HG03354 (cell line): ENCODE measurements around the gene GFY.

ENCODE experiments used
- ATAC-seq: cut with Tn5 transposase; IDR thresholded peaks from one replicate; pipeline ENCODE4 v1.9.1; 2021; ENCODE audit warnings: mild to moderate bottlenecking; ENCODE audit not compliant: unreplicated experiment, poor library complexity, severe bottlenecking

Gene GFY

DNA sequence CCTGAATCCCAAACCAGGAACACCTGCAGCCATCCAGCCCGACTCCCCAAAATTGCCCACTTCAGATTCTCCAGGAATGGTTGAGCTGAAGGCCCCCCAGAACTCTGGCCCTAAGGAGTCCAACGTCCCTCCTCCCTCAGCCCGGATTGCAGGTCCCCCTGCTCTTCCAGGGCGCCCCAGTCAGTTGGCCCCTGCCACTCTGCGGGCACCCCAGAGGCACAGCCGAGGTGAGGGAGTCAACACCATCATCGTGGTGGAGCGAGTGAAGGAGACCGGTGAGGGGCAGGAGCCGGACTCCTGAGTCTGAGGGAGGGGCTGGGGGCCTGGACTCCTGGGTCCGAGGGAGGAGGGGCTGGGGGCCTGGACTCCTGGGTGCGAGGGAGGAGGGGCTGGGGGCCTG lies 2.2 kb downstream of the GFY start:
- no peak for ATAC-seq

DNA sequence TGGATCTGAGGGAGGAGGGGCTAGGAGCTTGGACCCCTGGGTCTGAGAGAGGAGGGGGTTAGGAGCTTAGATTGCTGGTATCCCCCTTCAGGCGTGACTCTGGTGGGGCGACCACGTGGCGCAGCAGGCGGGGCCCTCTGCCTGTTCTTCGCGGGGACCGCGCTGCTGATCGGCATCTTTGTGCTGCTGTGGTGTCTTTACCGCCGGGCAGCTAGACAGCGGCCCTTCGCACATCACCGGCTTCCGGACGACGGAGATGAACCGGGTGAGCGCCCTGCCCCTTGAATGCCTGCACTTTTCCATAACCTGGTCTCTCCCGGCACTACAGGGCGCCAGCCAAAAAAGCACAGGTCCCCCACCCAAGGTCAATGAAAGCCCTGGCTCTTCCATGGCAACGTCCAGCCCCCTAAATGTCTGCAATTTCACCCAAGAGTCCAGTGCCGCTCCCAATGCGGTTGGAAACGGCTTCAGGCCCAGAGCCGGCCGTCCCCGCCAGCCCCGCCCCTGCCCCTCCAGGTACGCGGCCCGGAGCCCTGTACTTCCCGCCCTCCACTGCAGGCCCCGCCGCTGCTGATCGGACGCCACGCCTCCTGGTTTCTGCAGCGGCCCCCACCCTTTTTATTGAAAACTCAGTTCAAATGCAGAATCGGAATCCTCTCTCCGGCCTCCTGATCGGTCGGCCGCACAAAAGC lies 2.8 kb downstream of the GFY start:
- ATAC-seq: no peak

DNA sequence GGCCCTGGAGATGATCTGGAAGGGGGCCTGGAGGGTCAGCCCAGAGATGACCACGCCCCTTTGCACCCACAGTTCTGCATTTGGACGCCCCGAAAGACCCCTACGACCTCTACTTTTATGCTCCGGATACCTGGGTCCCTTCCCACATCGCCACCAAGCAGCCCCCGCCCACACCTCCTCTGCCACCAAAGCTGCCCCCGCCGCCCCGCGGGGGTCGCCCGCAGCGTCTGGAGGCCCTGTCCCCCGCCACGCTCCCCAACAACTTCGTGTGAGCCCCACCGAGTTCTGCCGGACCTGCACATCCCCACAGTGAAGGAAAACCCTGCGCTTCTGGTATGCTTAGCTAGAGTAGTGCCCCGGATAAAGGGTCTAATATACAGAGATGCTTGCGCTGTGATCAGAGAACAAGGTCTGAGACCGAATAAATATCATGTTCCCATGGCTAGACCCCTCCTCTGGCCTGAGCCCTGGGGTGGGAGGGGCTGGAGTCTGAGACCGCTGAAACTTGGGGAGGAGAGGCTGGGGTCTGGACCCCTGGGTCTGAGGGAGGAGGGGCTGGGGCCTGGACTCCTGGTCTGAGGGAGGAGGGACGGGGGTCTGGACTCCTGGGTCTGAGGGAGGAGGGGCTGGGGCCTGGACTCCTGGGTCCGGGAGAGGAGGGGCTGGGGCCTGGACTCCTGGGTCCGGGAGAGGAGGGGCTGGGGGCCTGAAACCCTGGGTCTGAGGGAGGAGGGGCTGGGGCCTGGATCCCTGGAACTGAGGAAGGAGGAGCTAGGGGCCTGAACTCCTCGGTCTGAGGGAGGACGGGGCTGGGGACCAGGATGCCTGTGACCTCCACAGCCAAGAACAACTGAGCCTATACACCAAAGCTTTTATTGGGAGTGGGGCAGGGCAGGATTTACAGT lies 3.6 kb downstream of the GFY start:
- ATAC-seq: no peak

DNA sequence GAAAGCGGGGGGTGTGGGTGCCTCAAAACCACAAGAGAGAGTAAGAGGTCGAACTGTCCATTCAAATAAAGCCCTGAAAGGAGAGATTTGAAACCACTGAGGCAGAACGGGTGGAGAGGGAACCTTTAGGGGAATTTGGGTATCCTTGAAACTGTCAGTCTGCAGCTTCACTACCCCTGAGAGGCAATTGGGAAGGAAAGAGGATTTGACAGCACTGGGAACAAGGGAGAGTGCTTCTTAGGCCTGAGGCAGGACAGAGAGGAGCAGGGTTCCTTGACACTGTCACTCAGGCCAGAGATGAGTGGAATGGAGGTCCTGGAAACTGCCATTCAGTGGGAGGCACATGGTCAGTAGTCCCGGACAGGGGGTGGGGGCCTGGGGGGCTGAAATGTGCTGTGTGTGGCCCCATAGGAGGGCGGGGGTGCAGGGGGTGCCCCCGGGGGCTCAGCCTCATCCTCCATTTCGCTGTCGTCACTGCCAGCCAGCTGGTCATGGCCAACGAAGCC lies 5.0 kb downstream of the GFY start:
- no peak for ATAC-seq

DNA sequence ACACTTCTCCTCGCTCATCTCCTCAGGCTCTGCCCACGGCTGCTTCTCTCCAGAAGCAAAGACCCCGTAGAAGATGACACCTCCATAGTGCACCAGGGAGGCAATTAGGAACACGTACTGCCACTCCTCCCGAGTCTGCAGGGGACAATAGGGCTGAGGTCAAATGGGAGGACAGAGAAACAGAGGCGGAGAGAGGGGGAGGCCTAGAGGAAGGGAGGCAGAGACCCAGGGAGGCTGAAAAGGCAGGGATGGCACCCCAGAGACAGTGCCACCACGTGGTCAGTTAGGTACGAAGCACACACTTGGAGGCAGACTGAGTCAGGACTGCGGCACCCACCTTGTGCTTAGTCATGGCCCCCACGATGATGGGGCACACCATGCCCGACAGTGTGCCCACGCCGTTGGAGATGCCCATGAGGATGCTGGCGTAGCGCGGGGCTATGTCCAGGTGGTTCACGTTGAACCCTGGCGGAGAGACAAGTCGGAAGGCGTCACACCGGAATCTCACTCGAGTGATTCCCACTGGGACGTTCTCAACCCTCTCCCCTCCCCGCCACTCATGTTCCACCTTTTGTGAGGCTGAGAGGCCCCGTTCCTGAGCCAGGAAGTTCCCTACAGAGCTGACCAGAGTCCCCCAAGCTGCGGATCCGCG lies 5.6 kb downstream of the GFY start:
- no peak for ATAC-seq

DNA sequence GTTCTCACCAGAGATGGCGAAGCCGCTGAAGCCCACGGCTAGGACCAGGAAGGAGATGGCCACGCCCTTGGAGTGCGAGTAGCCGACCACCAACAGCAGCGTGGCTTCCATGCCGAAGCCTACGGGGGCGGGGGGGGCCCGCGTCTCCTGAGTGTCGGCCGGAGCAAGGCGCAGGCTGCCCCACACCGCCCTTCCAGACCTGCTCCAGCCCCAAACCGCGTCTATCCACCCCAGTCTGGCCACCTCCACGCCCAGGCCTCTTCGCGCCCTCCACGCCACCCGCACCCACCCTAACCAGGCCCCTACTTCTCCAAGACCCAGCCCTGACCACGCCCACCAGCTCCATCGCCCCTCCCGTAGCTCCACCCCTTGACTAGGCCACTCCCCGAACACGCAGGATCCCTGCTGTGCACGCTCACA lies 6.2 kb downstream of the GFY start:
- no peak for ATAC-seq

DNA sequence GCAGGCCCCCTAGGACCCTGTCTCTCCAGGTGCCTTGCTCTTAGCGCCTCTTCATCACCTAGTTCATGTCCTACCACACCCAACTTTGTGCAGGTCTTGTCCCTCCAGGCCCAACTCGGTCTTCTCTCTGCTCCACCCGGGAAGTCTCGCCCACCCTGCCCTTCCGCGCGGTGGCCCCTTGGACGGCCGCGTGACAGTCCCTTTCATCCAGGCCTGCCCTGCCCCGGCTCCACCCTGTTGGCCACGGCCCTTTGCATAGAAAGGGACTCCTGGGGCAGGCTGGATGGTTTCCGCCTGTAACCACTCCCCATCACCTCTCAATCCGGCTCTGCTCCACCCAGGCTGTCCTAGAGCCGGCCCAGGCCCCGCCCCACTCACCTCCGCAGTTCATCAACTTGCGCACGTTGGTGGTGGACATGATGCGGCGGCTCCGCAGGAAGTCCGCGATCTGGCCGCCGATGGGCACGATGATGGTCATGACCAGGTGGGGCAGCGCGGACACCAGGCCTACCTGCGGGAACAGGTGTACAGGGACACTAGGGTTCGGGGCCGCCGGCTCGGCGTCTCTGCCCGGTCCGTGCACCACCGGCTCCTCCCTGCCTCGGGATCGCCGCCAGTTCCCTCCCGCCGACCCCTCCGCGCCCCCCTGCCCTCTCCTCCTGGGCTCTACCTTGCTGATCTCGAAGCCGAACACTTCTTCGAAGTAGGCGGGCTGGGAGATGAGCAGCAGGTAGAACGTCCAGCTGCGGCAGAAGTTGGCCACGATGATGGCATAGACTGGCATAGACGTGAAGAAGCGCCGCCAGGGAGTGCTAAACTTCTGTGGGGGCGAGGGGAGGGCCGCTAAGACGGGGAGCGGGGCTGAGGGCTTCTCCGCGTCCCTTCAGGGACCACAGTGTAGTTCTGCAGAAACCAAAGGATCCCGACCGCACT lies 7.2 kb downstream of the GFY start:
- no peak for ATAC-seq

DNA sequence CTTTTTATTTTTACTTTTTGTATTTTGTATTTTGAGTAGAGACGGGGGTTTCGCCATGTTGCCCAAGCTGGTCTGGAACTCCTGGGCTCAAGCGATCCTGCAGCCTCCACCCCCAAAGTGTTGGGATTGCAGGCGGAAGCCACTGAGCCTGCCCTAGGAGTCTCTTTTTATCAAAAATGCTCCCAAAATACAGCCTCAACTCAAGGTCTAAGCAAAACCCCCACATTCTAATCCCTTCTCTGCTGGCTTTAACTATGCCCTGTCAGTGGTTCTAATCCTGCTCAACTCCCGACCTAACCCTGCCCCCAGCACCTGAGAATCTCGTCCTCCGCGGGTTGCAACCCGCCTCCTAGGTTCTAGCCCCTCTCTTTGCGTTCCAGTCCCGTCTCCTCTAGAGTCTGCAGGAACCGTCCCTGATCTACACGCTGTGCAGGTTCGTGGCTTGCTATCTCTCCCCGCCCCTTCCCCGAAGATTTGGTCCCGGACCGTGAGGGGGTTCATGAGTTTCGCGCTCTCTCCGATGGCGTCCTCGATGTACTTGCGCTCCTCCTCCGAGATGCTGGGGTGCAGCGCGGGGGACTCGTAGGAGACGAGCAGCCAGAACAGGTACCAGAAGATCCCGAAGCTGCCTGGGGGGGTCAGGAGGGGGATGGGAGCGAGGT lies 8.2 kb downstream of the GFY start:
- no peak for ATAC-seq

DNA sequence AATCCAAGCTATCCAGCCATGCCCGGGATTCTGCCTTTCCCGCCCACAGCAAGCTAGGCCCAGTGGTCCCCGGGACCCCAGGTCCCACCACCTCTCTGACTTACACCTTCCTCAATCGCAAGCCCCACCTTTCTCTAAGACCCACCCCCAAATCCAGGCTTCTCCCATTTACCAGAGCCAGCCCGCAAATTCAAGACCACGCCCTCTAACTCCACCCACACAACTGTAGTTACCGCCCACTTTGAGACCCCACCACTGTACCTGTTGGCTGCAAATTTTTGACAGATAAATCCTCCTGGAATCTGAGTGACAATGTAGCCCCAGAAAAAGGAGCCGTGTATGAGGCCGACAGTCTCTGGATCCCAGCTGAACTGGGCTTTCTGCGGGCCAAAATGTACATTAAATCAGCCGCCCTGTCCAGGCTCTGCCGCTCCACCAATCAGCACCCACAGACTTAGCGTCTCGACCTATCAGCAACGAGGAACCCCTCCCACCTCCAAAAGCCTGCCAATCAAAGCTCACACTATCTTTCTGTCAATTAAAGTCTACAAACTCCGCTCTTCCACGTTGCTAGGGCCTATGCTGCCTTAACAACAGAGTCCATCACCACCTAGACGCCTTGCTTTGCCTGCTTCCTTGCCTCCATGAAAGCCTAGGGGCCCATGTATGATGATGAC lies 9.9 kb downstream of the GFY start:
- no peak for ATAC-seq

DNA sequence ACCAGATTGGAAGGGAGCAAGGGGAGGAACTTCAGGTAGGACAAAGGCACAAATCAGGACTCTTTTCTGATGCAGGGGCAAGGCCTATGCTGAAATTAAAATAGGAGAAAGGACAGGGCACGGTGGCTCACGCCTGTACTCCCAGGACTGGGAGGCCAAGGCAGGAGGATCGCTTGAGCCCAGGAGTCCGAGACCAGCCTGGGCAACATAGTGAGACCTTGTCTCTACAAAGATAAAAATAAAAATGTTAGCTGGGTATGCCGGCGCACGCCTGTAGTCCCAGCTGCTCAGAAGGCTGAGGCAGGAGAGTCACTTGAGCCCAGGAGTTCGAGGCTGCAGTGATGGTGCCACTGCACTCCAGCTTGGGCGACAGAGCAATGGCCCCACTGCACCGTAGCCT lies 10.5 kb downstream of the GFY start:
- ATAC-seq: no peak

DNA sequence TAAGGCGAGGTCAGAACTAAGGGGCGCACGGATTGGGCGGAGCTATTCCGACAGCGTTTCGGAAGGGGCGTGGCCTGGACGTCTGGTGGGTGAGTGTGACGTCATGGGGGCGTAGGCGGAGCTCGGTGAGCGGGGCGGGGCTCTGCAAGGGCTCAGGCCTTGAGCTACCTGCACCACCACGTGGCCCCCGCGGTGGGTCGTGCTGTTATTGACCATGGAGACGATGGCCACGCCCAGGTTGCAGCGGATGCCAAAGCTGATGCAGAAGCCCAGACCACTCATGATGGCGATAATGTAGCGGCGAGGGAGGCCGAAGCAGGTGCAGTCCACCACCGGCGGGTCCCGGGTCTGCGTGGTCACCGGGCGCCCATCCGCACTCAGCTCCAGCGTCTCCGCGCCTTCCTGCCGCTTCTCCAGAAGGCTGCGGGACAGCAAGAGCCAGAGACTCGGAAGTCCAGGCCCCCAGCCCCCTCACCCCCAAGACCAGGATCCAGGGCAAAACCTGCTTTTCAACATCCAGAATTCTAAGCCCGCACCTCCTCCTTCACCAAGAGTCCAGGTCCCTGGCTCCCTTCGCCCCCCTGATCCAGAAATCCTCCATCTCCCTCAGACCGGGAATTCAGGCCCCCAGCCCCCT lies 11.3 kb downstream of the GFY start:
- ATAC-seq: no peak

DNA sequence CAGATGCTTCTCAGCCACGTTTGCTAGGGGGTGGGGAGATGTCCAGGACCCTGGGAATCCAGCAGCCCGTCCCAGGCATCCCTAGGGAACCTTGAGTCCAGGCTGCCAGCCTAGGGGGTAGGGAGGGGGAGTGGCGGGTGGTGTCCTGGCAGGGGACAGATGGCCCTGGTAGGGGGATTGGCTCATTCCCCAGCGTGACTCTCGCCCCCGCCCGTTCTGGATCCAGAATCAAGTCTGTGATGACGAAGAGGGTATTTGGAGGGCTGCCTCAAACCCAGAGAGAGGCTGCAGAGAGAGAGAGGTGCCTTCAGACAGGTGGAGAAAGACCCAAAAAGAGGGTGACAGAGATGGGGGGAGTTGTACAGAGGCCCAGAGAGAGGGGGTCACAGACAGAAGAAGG lies 12.0 kb downstream of the GFY start:
- ATAC-seq: no peak

DNA sequence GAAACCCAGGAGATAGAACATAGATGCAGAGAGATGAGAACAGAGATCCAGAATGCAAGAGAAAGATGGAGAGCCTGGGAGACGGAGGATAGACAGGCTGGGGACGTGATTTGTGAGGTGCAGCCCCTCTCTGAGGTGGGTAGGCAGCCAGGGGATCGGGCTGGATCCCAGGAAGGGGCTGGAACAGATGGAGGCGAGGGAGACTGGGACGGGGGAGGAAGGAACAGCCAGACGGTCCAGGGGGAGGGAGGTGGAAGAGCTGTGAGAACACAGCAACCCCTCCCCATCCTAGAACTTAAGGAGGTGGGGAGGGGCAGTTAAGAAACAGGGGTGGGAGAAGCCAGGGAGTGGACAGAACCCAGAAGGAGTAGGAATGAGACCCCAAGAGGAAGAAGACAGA lies 13.1 kb downstream of the GFY start:
- no peak for ATAC-seq

DNA sequence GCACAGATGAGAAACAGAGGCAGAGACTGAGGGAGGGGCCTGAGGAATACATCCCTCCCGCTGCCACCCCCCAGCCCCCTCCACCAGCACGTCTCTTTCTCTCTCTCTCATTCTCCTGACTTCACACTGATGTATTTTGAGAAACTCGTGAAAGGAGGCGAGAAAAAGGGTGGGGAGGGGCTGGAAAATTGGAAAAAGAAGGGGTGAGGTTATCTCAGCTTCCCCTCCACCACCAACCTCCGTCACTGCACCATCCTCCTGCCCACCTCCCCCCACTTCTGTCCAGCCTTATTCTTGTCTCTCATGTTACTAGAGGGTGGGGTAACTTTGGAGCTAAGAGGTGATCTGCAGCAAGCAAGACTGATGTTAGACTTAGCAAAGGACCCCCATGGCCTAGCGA lies 14.6 kb downstream of the GFY start:
- no peak for ATAC-seq

DNA sequence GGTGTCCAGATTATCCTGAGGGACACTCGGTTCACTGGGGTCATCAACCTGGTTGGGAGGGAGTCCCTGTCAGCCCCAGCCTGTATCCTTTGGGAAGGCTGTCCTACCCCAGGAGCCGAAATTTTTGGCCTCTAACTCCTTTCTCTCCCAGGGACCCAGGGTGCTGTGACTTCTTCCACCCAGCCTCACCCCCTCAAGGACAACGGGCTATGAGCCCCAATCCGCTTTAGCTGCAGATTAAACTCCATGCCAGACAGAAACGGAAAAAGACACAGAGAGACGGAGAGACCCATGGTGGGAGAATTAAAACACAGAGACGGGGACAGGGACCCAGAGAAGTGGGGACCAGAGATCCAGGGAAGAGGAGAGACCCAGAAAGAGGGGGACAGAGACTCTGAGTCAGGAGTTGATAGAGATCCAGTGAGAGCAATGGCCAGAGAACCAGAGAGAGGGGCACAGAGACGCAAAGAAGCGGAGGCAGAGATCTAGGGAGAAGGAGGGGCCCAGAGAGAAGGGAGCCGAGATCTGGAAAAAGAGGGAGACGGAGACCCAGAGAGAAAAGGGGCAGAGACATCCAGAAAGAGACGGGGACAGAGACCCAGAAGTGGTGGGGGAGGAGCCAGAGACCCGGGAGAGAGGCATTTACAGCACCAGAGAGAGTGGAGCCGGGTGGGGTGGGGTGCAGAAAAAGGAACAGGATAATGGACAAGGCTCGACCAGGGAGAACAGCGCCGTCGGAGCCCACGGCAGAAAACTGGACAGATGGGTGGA lies 15.4 kb downstream of the GFY start:
- no peak for ATAC-seq

DNA sequence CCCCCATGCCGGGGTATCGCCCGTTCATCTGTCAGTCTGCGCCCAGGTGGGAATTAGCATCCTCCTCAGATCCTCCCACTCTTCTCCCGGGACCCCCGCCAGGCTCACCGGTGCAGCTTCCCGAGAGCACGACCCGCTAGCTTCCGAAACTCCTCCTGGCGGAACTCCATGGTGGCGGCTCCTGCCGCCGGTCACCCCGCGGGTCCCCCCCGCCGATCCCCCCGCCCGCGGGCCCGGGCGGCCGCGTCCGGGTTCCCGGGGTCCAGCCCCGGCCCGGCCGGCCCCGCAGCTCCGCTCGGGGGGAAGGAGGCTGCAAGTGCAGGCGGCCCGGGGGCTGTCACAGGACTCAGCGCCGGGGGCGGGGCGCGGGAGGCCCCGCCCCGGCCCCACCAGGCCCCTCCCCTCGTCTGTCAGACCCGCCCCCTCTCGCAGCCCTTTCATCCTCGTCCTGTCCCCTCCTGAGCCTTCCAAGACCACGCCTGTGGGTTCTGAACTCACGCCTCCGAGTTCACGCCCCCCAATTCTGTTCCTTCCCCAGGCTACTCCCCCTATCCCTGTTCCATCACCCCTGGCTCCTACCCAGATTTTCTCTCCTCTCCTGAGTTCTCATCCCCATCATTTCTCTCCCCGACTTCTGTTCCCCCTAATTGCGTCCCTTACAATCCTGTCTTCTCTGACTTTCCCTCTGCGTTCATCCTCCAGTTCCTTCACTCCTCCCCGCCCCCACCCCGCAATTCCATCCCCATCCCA lies 16.2 kb downstream of the GFY start, which contains the start of gene SLC17A7:
TSS of gene SLC17A7 (minus strand) at position 318 of the 750 bp plus-strand sequence. CDS start at position 170, 148 bp downstream.
- no peak for ATAC-seq

DNA sequence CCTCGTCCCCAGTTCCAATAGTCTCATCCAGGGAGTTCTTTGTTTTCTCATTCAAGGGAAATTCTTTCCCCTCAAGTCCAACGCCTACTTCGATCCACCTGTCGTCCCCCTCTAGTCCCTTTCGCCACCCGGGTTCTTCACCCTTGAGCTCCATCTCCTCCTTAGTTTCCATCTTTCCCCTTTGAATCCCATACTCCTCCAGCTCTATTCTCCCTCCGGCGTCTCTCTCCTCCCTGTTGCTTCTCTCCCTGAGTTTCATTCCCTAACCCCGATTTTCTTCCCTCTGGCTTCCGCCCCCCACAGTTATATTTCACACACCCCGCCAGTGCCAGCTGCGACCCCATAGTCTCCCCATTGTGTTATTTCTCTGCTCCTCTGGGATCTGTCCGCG lies 16.8 kb downstream of the GFY start:
- no peak for ATAC-seq
